GM23248 (cell line): ENCODE results near the gene GABPB2.

Source experiments
- EZH2 ChIP-seq: fragments of 200-600 bp; sonication (generic); IDR thresholded peaks from 2 replicates; pipeline ENCODE4 v1.6.1; 2018; ENCODE audit warnings: antibody characterized with exemption, mild to moderate bottlenecking; ENCODE audit not compliant: insufficient read depth, poor library complexity, severe bottlenecking
- EZH2phosphoT487 ChIP-seq: fragments of 200-600 bp; sonication (generic); IDR thresholded peaks from 2 replicates; pipeline ENCODE4 v1.6.1; 2018; ENCODE audit warnings: antibody characterized with exemption, moderate library complexity, mild to moderate bottlenecking, low read depth; ENCODE audit not compliant: insufficient read depth

DNA sequence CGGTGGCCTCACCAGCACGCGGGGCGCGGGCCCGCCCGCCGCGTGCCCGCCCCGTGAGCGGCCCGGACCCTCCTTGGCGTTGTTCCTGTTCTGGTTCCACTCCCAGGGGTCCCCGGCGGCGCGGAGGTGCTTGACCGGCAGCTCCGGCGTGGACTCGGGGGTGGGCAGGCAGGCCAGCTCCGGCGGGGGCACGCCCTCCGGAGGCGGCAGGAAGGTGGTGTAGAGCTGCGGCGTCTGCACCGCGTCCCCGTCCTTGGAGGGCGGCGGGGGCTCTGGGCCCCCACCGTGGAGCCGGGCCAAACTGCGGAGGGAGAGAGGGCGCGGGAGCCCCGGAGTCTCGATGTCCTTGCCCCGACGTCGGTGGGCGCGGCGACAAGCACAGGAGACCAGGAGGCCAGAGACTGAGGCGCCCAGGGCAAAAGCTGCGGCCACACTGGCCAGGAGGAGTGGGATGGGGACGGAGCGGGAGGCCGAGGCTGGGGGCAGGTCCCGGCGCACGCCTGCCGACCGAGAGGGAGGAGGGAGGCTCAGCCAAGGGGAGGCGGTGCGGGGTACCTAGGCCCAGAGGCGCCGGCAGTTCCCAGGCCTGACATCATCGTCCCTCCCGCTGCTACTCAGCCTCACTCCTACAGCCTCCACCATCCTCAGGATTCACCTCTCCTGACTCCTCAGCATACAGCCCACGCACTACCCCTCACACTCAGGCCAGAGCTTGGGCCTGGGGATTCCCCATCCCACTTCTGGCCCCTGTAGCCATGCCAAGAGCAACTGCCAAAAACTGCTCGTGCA, 62.7 kb downstream of the GABPB2 start:
- TF ChIP-seq EZH2 (no peak), EZH2phosphoT487 (no peak)
